Colonic mucosa (tissue), 4 donors: Measurements from ENCODE around the gene LCE3E. TPM values are rescaled to one million over a fixed set of nuclear protein-coding genes. Genes with fewer than 3 reads are reported as not detected.

ENCODE experiments used
- DNase-seq: peaks from one replicate; pipeline ENCODE4 v3.0.0-alpha.2; 2020
- H3K27ac ChIP-seq: fragments of 200-600 bp; one replicate; pipeline ENCODE4 v1.8.0; 2021
- H3K27me3 ChIP-seq: fragments of 200-600 bp; one replicate; pipeline ENCODE4 v1.8.0; 2021
- H3K36me3 ChIP-seq: fragments of 200-600 bp; one replicate; pipeline ENCODE4 v1.8.0; 2021
- H3K4me1 ChIP-seq: fragments of 200-600 bp; one replicate; pipeline ENCODE4 v1.8.0; 2021; ENCODE audit warnings: mild to moderate bottlenecking
- H3K4me3 ChIP-seq: fragments of 200-600 bp; one replicate; pipeline ENCODE4 v1.8.0; 2021
- H3K9ac ChIP-seq, 2 donors: one replicate each; pipeline ENCODE4 v1.7.0; 2013; ENCODE audit warnings: control low read depth in 2 of 2, low read depth in 2 of 2, low read length in 2 of 2
- H3K9me3 ChIP-seq: fragments of 200-600 bp; one replicate; pipeline ENCODE4 v1.8.0; 2021
- intact Hi-C: fragments of 100-400 bp; cut with DNase I; formaldehyde crosslinking; loops from one replicate; pipeline ENCODE4 v1.14.1; 2022
- total RNA-seq, 2 donors: library from RNA; stranded (reverse); fragmentation: NEBNext Ultra II Directional in 1 of 2; extraction: Animal tissue kit (Norgen Biotek cat#: 25700) in 1 of 2; gene quantifications; one replicate each; pipeline ENCODE4 v1.2.1, GENCODE V29; 2021
- TF ChIP-seq, protein P1 (sequence below): fragments of 200-600 bp; IDR thresholded peaks from one replicate; pipeline ENCODE4 v1.8.0; 2022; ENCODE audit warnings: antibody characterized with exemption, mild to moderate bottlenecking
- donor health status: healthy.
- donor health status: DM: no; HTN: no; CAD: no.
- donor health status: DM: no; HTN: no; CAD: no.

Gene LCE3E
- total RNA-seq, 2 donors from 2014 or later: not detected

DNA sequence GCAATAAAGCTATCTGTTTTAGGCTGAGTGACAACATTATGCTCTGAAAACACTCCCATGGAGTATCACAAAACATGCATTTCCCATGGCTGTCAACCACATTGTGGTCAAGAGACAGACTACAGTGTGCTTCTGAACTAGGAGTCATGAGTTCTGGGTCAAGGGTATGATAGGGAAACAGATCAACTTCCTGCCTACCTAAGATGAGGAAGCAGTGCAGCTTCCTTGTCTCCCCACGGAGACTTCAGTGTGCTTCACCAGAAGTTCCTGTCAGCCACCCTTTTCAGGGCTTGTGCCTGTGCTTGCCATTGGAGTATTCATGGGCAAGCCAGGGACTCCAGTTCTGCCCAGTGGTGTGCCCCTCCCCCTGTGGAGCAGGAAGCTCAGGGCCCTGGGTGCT, 19.9 kb downstream of the LCE3E start:
- Histone ChIP-seq H3K4me1 (no peaks in the 10 kb centered on the region), H3K27me3 (no peaks in the 10 kb centered on the region), H3K36me3 (no peaks in the 10 kb centered on the region), H3K9ac (no peak overlapping the region), H3K9me3 (no peaks in the 10 kb centered on the region), H3K27ac (no peak overlapping the region), H3K4me3 (no peak overlapping the region)
- TF ChIP-seq, protein P1, sequence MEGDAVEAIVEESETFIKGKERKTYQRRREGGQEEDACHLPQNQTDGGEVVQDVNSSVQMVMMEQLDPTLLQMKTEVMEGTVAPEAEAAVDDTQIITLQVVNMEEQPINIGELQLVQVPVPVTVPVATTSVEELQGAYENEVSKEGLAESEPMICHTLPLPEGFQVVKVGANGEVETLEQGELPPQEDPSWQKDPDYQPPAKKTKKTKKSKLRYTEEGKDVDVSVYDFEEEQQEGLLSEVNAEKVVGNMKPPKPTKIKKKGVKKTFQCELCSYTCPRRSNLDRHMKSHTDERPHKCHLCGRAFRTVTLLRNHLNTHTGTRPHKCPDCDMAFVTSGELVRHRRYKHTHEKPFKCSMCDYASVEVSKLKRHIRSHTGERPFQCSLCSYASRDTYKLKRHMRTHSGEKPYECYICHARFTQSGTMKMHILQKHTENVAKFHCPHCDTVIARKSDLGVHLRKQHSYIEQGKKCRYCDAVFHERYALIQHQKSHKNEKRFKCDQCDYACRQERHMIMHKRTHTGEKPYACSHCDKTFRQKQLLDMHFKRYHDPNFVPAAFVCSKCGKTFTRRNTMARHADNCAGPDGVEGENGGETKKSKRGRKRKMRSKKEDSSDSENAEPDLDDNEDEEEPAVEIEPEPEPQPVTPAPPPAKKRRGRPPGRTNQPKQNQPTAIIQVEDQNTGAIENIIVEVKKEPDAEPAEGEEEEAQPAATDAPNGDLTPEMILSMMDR: no peak
- intact Hi-C loops: no loop called here
- no peak for DNase-seq

DNA sequence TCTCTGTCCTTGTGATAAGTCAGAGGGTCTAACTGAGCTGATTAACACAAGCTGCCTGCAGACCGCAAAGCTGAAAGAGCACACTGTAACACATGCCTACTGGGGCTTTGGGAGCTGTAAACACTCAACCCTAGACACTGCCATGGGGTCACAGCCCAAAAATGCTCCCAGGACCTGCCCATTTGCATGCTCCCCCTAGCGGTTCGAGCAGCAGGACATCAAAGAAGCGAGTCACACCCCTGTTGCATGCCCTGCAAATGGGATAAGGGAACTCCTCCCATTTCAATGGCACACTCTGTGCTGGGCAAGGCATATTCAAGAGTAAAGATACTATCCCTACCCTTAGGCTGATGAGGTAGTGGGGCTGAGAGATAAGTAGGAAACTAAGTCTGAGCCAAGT, 22.8 kb downstream of the LCE3E start:
- H3K4me3 ChIP-seq: no peak overlapping the region
- no peak for DNase-seq
- TF ChIP-seq, protein P1: no peak
- H3K9me3 ChIP-seq: no peaks in the 10 kb centered on the region
- H3K9ac ChIP-seq: no peak overlapping the region
- no peaks in the 10 kb centered on the region for H3K27me3 ChIP-seq
- no peaks in the 10 kb centered on the region for H3K36me3 ChIP-seq
- intact Hi-C loops: no loop called here
- H3K27ac ChIP-seq: no peak overlapping the region
- no peaks in the 10 kb centered on the region for H3K4me1 ChIP-seq

DNA sequence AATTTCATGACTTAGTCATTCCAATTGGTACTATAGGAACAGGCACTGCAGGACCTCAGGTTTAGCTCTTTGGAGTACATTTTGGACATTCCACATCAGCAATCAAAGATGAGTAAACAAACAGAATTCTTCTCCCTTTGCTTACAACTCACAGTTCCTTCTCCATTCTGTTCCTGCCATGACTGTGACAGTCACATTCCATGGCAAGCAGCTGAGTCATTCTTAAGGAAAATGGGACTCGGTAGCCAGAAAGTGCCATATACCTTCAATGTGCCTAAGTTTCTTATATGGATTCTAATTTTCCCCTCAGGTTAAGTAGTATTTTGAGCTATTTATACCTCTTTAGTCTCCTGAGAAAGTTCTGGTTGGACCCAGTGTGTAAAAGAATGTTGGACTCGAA, 26.7 kb downstream of the LCE3E start:
- no peaks in the 10 kb centered on the region for H3K36me3 ChIP-seq
- H3K9ac ChIP-seq: no peak overlapping the region
- TF ChIP-seq, protein P1: no peak
- no peaks in the 10 kb centered on the region for H3K27me3 ChIP-seq
- no peaks in the 10 kb centered on the region for H3K9me3 ChIP-seq
- no peak overlapping the region for H3K27ac ChIP-seq
- DNase-seq: no peak
- intact Hi-C loops: no loop called here
- H3K4me3 ChIP-seq: no peak overlapping the region
- H3K4me1 ChIP-seq: no peaks in the 10 kb centered on the region

DNA sequence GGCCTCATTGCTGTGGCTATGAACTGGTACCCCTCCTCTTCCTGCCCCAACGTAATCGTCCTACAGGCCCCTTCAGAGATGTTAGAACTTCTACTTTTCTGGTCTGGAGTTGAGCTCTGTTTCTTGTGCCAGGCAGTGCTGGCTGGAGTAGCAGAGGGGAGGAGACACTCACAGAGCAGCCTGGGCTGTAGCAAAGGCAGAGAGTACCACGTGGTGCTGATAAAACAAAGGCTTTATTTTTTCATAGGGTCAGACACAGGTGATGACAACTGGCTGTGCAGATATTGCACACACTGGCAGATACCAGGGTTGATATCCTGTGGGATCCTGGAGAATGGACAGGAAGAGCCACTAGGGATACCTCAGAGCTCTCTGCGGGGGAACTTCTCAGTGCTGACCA, 29.1 kb downstream of the LCE3E start:
- no peaks in the 10 kb centered on the region for H3K4me1 ChIP-seq
- no peak overlapping the region for H3K27ac ChIP-seq
- no peaks in the 10 kb centered on the region for H3K36me3 ChIP-seq
- no peaks in the 10 kb centered on the region for H3K27me3 ChIP-seq
- intact Hi-C loops: no loop called here
- H3K9me3 ChIP-seq: no peaks in the 10 kb centered on the region
- TF ChIP-seq, protein P1: no peak
- H3K9ac ChIP-seq: no peak overlapping the region
- no peak for DNase-seq
- no peak overlapping the region for H3K4me3 ChIP-seq

DNA sequence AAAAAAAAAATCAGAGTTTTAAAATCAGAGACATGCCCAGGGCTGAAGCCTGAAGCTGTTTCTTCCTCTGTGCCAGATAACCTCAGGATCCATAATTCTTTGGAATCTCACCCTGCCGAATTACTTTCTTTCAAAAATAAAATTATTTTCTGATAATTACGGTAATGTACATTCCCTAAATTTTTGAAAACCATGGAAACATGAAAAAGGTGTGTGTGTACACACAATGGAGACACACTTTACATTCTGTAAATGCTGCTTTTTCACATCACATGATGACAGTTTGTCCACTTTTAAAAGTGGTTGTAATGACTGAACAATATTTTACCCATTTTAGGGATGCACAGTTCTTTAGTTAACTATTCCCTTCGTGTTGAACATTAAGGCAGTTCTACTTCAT, 30.8 kb downstream of the LCE3E start:
- intact Hi-C loops: no loop called here
- H3K4me3 ChIP-seq: no peak overlapping the region
- no peak for DNase-seq
- no peaks in the 10 kb centered on the region for H3K9me3 ChIP-seq
- no peaks in the 10 kb centered on the region for H3K36me3 ChIP-seq
- no peak overlapping the region for H3K27ac ChIP-seq
- TF ChIP-seq, protein P1: no peak
- no peaks in the 10 kb centered on the region for H3K4me1 ChIP-seq
- H3K9ac ChIP-seq: no peak overlapping the region
- H3K27me3 ChIP-seq: no peaks in the 10 kb centered on the region
